HG02678 (cell line): ENCODE data around the gene JMJD8.

Source experiments
- ATAC-seq: cut with Tn5 transposase; IDR thresholded peaks from one replicate; pipeline ENCODE4 v1.9.1; 2021; ENCODE audit warnings: mild to moderate bottlenecking, moderate library complexity; ENCODE audit not compliant: unreplicated experiment

The JMJD8 gene

GRCh38 chr16:710500-711075 is 26.5 kb upstream of the JMJD8 start:
- ATAC-seq = no peak

DNA sequence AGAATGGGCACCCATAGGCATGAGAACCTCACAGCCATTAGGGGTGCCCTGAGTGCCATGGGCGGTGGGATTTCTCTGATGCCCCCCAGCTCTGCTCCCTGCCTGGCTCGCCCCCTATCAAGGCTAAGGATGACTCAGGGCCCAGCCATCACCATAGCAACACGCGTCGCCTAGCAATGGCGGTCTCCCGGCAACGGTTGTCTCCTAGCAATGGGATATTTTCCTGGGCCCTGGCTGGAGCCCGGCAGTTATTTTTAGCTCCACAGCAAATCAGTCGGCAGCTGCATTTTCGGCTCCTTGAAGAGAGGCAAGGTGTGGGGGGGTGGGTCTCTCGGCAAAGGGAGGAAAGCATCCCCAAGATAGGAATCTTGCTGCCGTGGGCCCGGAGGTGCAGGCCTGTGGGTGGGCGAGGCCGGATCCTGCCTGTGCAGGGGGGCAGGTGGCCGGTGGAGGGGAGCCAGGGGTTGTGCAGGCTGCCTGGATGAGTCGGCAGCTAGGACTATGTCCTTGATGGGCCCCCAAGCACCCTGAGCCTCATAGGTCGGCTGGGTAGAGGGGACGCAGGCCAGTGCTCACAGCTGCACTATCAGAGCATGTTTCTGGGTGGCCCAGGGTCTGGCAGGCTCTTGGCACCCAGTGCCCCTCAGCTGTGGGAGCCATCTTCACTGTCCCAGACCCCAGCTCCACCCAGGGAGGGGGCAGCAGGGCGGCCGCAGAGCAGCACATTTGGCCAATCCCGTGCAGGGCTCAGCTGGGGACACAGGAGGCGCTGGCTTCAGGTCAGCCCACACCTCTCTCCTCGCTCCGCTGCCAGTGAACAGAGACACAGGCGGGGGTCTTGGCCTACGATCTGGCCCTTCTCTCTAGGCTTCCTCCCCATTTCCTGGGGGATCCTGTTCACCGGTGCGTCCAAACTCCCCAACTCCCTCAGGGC is 25.7 kb upstream of the JMJD8 start:
- ATAC-seq = no peak

GRCh38 chr16:708959-709358 is 24.8 kb upstream of the JMJD8 start:
- no peak for ATAC-seq

DNA sequence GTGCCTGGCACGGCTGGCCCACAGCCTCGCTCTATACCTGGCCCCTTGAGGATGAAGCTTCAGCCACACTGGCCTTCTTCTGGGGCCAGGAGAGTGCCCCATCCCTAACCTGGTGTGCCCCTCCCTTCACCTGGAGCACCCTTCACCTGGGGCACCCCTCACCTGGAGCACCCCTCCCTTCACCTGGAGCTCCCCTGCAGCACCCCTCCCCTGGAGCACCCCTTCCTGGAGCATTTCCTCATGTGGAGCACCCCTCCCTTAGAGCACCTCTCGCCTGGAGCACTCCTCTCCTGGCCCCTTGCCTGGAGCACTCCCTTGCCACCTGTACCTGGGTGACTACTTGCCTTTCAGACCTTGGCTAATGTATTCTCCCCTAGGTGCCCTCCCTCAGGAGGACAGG is 23.9 kb upstream of the JMJD8 start:
- ATAC-seq = no peak

- ATAC-seq = no peak
Measured at GRCh38 chr16:707062-707538, 23.0 kb upstream of the JMJD8 start.

GRCh38 chr16:706189-707061 is 22.3 kb upstream of the JMJD8 start:
- no peak for ATAC-seq

- no peak for ATAC-seq
Measured at GRCh38 chr16:705431-706188, 21.5 kb upstream of the JMJD8 start, which contains the start of gene FBXL16. Gene FBXL16 (minus strand): TSS chr16:705801. CDS start chr16:697405, 8,396 bp downstream.

GRCh38 chr16:704552-705380 is 20.6 kb upstream of the JMJD8 start:
- no peak for ATAC-seq

DNA sequence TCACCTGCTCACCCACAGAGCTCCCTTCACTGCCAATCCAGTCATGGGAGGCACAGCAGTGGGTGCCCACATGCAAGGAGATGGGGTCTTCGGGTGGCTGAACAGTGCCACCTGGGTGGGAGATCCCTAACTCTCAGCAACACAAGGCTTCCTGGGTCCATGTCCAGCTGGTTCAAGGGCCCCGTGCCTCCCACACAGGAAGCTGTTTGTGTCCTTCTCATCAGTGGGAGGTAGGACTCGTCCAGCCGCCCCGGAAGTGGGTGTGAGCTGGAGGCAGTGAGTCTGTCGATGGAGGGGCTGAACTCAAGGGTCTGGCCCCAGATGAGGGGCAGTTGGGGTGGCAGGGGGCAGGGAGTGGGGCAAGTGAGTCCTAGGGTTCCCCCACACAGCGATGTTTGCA is 19.9 kb upstream of the JMJD8 start:
- no peak for ATAC-seq

- no peak for ATAC-seq
Measured at GRCh38 chr16:703406-703805, 19.3 kb upstream of the JMJD8 start.

GRCh38 chr16:702341-702740 is 18.2 kb upstream of the JMJD8 start:
- no peak for ATAC-seq

- ATAC-seq = no peak
Measured at GRCh38 chr16:700684-701584, 16.8 kb upstream of the JMJD8 start.

DNA sequence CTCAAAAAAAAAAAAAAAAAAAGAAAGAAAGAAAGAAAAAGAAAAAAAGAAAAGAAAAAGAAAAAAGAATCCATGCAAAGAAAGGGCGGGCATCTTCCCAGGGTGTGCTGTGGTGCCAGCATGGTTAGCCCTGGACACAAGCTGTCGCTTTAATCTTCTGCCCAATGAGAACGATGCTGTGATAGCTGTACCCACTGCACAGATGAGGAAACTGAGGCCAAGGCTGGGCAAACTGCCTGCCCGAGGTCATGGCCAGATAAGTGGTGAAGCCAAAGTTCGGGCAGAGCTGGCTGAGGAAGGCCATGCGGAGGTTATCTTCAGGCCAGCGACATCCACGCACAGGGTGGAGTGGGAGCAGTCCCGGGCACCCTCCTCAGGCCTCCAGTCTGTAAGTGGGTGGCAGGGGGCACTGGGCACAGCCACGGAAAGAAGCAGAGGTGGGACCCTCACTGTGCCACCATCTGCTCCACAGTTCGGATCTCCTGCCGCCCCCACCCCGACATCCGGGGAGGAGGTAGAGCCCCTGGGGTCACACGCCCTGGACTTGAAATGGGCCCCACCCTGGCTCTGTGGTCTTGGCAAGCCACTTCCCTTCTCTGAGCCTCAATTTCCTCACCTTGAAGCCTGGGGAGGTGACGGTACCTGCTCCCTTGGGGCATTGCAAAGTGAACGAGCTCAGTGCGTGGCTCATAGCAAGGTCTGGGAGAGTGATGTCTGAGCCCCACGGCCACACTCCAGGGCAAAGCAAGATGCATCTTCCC is 15.0 kb upstream of the JMJD8 start:
- ATAC-seq = no peak

DNA sequence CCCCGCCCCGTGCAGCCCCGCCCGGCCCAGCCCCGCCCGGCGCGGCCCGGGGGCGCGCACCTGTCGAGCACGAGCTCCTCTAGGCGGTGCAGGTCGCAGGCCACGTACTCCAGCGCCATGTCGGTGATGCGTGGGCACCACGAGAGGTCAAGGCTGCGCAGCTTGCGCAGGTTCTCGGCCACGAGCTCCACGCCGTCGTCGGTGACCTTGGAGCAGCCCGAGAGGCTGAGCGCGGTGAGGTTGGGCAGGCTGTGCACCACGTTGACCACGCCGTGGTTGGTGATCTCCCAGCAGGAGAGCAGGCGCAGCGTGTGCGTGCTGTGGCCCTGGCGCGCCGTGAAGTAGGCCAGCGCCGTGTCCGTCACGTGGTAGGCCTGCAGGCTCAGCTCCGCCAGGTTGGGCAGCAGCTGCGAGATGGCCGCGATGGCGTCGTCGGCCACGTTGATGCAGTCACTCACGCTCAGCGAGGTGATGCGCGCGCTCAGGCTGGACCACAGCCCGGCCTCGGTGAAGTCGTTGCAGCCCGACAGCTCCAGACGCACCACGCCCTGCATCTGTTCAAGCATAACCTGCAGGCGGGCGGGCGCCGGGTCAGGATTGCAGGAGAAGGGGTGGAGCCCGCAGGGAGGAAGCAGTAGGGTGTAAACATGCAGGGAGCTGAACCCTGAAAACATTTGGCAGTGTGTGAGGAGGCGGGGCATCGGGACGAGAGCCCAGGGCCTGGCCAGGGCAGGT is 11.4 kb upstream of the JMJD8 start:
- no peak for ATAC-seq

GRCh38 chr16:694863-695354 is 10.8 kb upstream of the JMJD8 start:
- no peak for ATAC-seq

GRCh38 chr16:694187-694862 is 10.2 kb upstream of the JMJD8 start:
- ATAC-seq = no peak
